ENCODE results near the gene AFMID.

AFMID gene

DNA sequence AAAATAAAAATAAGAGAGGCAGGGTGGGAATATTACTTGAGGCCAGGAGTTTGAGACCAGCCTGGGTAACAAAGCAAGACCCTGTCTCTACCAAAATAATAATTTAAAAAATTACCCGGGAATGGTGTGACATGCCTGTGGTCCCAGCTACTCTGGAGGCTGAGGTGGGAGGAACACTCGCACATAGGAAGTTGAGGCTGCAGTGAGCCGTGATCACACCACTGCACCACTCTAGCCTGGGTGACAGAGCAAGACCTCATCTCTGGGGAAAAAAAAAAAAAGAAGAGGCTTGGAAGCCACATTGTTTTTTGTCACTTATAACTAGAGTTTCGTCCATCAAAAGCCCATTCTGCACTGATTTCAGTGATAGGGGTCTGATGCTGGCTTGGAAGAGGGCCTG, 41.0 kb downstream of the AFMID start (continued):
- TF ChIP-seq, protein P1, sequence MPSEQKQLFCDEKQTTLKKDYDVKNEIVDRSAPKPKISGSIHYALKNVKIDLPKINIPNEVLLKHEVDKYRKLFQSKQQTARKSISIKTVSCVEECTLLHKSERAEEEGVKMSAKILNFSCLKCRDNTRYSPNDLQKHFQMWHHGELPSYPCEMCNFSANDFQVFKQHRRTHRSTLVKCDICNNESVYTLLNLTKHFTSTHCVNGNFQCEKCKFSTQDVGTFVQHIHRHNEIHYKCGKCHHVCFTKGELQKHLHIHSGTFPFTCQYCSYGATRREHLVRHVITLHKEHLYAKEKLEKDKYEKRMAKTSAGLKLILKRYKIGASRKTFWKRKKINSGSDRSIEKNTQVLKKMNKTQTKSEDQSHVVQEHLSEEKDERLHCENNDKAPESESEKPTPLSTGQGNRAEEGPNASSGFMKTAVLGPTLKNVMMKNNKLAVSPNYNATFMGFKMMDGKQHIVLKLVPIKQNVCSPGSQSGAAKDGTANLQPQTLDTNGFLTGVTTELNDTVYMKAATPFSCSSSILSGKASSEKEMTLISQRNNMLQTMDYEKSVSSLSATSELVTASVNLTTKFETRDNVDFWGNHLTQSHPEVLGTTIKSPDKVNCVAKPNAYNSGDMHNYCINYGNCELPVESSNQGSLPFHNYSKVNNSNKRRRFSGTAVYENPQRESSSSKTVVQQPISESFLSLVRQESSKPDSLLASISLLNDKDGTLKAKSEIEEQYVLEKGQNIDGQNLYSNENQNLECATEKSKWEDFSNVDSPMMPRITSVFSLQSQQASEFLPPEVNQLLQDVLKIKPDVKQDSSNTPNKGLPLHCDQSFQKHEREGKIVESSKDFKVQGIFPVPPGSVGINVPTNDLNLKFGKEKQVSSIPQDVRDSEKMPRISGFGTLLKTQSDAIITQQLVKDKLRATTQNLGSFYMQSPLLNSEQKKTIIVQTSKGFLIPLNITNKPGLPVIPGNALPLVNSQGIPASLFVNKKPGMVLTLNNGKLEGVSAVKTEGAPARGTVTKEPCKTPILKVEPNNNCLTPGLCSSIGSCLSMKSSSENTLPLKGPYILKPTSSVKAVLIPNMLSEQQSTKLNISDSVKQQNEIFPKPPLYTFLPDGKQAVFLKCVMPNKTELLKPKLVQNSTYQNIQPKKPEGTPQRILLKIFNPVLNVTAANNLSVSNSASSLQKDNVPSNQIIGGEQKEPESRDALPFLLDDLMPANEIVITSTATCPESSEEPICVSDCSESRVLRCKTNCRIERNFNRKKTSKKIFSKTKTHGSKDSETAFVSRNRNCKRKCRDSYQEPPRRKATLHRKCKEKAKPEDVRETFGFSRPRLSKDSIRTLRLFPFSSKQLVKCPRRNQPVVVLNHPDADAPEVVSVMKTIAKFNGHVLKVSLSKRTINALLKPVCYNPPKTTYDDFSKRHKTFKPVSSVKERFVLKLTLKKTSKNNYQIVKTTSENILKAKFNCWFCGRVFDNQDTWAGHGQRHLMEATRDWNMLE (tag by site-specific recombination; conservative IDR thresholded peaks at IDR 0.05; ENCODE audit: low read depth): no peak
- TF ChIP-seq, protein P2, sequence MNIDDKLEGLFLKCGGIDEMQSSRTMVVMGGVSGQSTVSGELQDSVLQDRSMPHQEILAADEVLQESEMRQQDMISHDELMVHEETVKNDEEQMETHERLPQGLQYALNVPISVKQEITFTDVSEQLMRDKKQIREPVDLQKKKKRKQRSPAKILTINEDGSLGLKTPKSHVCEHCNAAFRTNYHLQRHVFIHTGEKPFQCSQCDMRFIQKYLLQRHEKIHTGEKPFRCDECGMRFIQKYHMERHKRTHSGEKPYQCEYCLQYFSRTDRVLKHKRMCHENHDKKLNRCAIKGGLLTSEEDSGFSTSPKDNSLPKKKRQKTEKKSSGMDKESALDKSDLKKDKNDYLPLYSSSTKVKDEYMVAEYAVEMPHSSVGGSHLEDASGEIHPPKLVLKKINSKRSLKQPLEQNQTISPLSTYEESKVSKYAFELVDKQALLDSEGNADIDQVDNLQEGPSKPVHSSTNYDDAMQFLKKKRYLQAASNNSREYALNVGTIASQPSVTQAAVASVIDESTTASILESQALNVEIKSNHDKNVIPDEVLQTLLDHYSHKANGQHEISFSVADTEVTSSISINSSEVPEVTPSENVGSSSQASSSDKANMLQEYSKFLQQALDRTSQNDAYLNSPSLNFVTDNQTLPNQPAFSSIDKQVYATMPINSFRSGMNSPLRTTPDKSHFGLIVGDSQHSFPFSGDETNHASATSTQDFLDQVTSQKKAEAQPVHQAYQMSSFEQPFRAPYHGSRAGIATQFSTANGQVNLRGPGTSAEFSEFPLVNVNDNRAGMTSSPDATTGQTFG (tag by site-specific recombination; IDR thresholded peaks at IDR 0.05; ENCODE audit: borderline replicate concordance): no peak
- TF ChIP-seq, protein P3, sequence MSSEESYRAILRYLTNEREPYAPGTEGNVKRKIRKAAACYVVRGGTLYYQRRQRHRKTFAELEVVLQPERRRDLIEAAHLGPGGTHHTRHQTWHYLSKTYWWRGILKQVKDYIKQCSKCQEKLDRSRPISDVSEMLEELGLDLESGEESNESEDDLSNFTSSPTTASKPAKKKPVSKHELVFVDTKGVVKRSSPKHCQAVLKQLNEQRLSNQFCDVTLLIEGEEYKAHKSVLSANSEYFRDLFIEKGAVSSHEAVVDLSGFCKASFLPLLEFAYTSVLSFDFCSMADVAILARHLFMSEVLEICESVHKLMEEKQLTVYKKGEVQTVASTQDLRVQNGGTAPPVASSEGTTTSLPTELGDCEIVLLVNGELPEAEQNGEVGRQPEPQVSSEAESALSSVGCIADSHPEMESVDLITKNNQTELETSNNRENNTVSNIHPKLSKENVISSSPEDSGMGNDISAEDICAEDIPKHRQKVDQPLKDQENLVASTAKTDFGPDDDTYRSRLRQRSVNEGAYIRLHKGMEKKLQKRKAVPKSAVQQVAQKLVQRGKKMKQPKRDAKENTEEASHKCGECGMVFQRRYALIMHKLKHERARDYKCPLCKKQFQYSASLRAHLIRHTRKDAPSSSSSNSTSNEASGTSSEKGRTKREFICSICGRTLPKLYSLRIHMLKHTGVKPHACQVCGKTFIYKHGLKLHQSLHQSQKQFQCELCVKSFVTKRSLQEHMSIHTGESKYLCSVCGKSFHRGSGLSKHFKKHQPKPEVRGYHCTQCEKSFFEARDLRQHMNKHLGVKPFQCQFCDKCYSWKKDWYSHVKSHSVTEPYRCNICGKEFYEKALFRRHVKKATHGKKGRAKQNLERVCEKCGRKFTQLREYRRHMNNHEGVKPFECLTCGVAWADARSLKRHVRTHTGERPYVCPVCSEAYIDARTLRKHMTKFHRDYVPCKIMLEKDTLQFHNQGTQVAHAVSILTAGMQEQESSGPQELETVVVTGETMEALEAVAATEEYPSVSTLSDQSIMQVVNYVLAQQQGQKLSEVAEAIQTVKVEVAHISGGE (tag by site-specific recombination; conservative IDR thresholded peaks at IDR 0.05; ENCODE audit: low read depth): no peak
- no peak for TF ChIP-seq ZNF341 (tag by site-specific recombination; IDR thresholded peaks at IDR 0.05; ENCODE audit: low read depth)
- TF ChIP-seq SP3 (tag by site-specific recombination; IDR thresholded peaks at IDR 0.05): no peak

DNA sequence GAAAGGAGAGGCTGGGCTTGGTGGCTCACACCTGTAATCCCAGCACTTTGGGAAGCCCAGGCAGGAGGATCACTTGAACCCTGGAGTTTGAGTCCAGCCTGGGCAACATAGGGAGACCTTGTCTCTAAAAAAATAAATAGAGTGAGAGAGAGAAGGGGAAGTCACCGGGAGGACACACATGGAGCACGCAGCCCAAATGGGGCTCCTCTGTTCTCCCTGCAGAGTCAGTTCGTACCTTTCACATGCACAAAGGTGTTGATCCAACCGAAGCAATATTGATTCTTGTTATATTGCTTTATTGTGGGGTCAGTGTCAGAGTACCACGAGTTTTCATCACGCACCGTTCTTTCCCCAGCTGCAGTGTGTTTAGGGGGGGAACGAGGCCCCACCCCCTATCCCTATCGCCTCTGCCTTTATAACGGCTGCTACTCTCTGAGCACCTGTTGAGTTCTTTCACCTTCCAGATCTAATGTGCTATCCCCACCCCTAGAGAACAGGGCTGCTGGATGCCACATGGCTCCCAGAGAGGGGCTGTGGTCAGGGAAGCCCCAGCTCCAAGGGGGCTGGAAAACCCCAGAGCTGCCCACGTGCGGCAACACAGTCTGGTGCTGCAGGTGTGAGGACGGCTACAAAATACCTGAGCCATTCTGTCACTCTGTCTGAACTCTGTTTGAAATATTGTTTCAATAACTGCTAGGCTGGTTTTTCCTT, 43.2 kb downstream of the AFMID start:
- Histone ChIP-seq H3K4me3 (ENCODE audit: low read depth, low read length) (no peak overlapping the region), H3K36me3 (ENCODE audit: control insufficient read depth in 2 of 2, insufficient read depth in 1 of 2, low read length in 2 of 2) (peaks cover 0 to 1% of the 10 kb centered on the region in 2 experiments; a peak in 2 of 3 replicates), H3K9me3 (ENCODE audit: control insufficient read depth, insufficient read depth, low read depth, low read length) (no peaks in the 10 kb centered on the region), H3K4me1 (ENCODE audit: control insufficient read depth, insufficient read depth, low read length) (no peaks in the 10 kb centered on the region), H3K27ac (ENCODE audit: extremely low read depth, low read depth, low read length) (no peak overlapping the region)
- TF ChIP-seq SCRT1 (tag by site-specific recombination; IDR thresholded peaks at IDR 0.05; ENCODE audit: borderline replicate concordance) (peak; percentile 88), SCRT2 (tag by site-specific recombination; IDR thresholded peaks at IDR 0.05) (peak; percentile 92), ZNF132 (tag by site-specific recombination; IDR thresholded peaks at IDR 0.05; ENCODE audit: borderline replicate concordance) (no peak)
- ChIA-PET POLR2A (no interaction called here), CTCF (interaction anchor here (2.0 kb wide), 1 partner anchor 21 kb away, joined by 5 read pairs; no protein-coding TSS in a partner anchor)
